HepG2 (cell line): ENCODE data around the gene ZFAND3. TPM values are rescaled to one million over a fixed set of nuclear protein-coding genes. Genes with fewer than 3 reads are reported as not detected.

Source experiments
- AKNA ChIP-seq: sonication (generic); formaldehyde crosslinking; IDR thresholded peaks from 2 replicates; pipeline ENCODE4 v1.4.0; 2020; ENCODE audit warnings: missing genetic modification reagents, borderline replicate concordance
- BCLAF1 ChIP-seq: fragments of 450-650 bp; IDR thresholded peaks from 2 replicates; pipeline ENCODE4 v1.6.1; 2017; ENCODE audit warnings: mild to moderate bottlenecking
- FOSL2 ChIP-seq: sonication (generic); formaldehyde crosslinking; IDR thresholded peaks from 2 replicates; pipeline ENCODE4 v1.4.0; 2020; ENCODE audit warnings: missing genetic modification reagents
- FUBP1 ChIP-seq: sonication (generic); formaldehyde crosslinking; IDR thresholded peaks from 2 replicates; pipeline ENCODE4 v1.5.1; 2020; ENCODE audit warnings: missing genetic modification reagents, mild to moderate bottlenecking, borderline replicate concordance
- LRRFIP1 ChIP-seq: sonication (generic); formaldehyde crosslinking; conservative IDR thresholded peaks from 2 replicates; pipeline ENCODE4 v1.4.0; 2020; ENCODE audit warnings: missing genetic modification reagents
- POLR2G ChIP-seq: fragments of 200-400 bp; formaldehyde crosslinking; IDR thresholded peaks from 2 replicates; pipeline ENCODE4 v1.6.1; 2018; ENCODE audit warnings: mild to moderate bottlenecking, low read depth, low read length, moderate library complexity
- RAD21 ChIP-seq: fragments of 450-650 bp; formaldehyde crosslinking; IDR thresholded peaks from 2 replicates; pipeline ENCODE4 v1.5.0; 2020; ENCODE audit warnings: mild to moderate bottlenecking
- SRY ChIP-seq: sonication (generic); formaldehyde crosslinking; IDR thresholded peaks from 2 replicates; pipeline ENCODE4 v1.8.0; 2022; ENCODE audit warnings: mild to moderate bottlenecking, missing genetic modification reagents
- THRA ChIP-seq: sonication (generic); formaldehyde crosslinking; IDR thresholded peaks from 2 replicates; pipeline ENCODE4 v1.4.0; 2020; ENCODE audit warnings: missing genetic modification reagents, borderline replicate concordance
- ZNF263 ChIP-seq: sonication (generic); formaldehyde crosslinking; IDR thresholded peaks from 2 replicates; pipeline ENCODE4 v1.4.0; 2020; ENCODE audit warnings: missing genetic modification reagents
- ZNF563 ChIP-seq: sonication (generic); formaldehyde crosslinking; IDR thresholded peaks from 2 replicates; pipeline ENCODE4 v1.8.0; 2022; ENCODE audit warnings: mild to moderate bottlenecking, moderate library complexity, missing genetic modification reagents
- ZNF567 ChIP-seq: sonication (generic); formaldehyde crosslinking; IDR thresholded peaks from 2 replicates; pipeline ENCODE4 v1.8.1; 2023; ENCODE audit warnings: mild to moderate bottlenecking, missing genetic modification reagents, borderline replicate concordance
- ZNF703 ChIP-seq: sonication (generic); formaldehyde crosslinking; IDR thresholded peaks from 2 replicates; pipeline ENCODE4 v1.5.1; 2020; ENCODE audit warnings: missing genetic modification reagents, mild to moderate bottlenecking, moderate library complexity, borderline replicate concordance
- ZNF878 ChIP-seq: sonication (generic); formaldehyde crosslinking; IDR thresholded peaks from 2 replicates; pipeline ENCODE4 v1.8.1; 2023; ENCODE audit warnings: mild to moderate bottlenecking, missing genetic modification reagents, moderate library complexity
- ZSCAN30 ChIP-seq: sonication (generic); formaldehyde crosslinking; IDR thresholded peaks from 2 replicates; pipeline ENCODE4 v1.5.0; 2020; ENCODE audit warnings: mild to moderate bottlenecking, missing genetic modification reagents
- polyA plus RNA-seq, 8 experiments: library from polyadenylated mRNA; depleted of rRNA in 3 of 8; stranded (reverse) in 7 of 8; unstranded in 1 of 8; fragments of >200 nt; fragmentation: Illumina TruSeq in 4 of 8; extraction: Trizol in 4 of 8; gene quantifications; 2 replicates each; pipeline versions ENCODE4 v1.2.1 to v1.2.3, GENCODE V29; 2011 to 2016; ENCODE audit warnings: low read depth in 4 of 8, missing spikeins in 1 of 8, mixed read lengths in 1 of 8; ENCODE audit not compliant: insufficient read depth in 1 of 8
- total RNA-seq, 5 experiments: library from RNA; depleted of rRNA; stranded (reverse); fragments of >200 nt; fragmentation: Illumina TruSeq; extraction: Trizol; gene quantifications; 2 replicates each; pipeline ENCODE4 v1.2.3, GENCODE V29; 2016; ENCODE audit warnings: low read depth in 1 of 5

Gene ZFAND3
- total and polyA plus RNA-seq, 2 of the 13 experiments (the other 11 are each of a cell fraction or from before 2014, with no cell fraction given), result 16.4 to 17.1 TPM

- TF ChIP-seq AKNA (CRISPR knock-in tag), result no peak
- TF ChIP-seq FUBP1, result no peak
- no peak for TF ChIP-seq LRRFIP1
- peak; percentile 92 for TF ChIP-seq ZNF263 (CRISPR knock-in tag)
- no peak for TF ChIP-seq BCLAF1
- no peak for TF ChIP-seq ZNF703 (CRISPR knock-in tag)
- TF ChIP-seq ZNF567 (CRISPR knock-in tag), result no peak; the same call in 1 of the 2 replicates
- TF ChIP-seq ZSCAN30 (CRISPR knock-in tag), result no peak
- TF ChIP-seq POLR2G, result peak; percentile 69
- 0 out of 2 replicates have a peak, but pooled peaks have one; percentile 24 for TF ChIP-seq RAD21 (CRISPR knock-in tag)
- TF ChIP-seq ZNF563 (CRISPR knock-in tag), result 0 out of 2 replicates have a peak, but pooled peaks have one; percentile 49
- TF ChIP-seq ZNF878, result peak; percentile 71; the same call in 1 of the 2 replicates
- TF ChIP-seq THRA (CRISPR knock-in tag), result peak; percentile 94
- peak; percentile 83 for TF ChIP-seq FOSL2
- no peak for TF ChIP-seq SRY (CRISPR knock-in tag)
These were observed 20.3 kb upstream of the ZFAND3 start (continued) for GRCh38 chr6:37799263-37799644.
